AG10803 (cell line): ENCODE data around the gene CLDN3.
"Not testable (repeated sequence)": the region's sequence is repeated elsewhere in the genome, so short reads cannot be mapped to it uniquely, and the experiment has no call there.

Experiments used
- DNase-seq: peaks from one replicate; pipeline ENCODE4 v3.0.0; 2010; ENCODE audit warnings: low read depth
- H3K4me3 ChIP-seq: 2 replicates; pipeline ENCODE4 v1.5.1; 2011; ENCODE audit warnings: mild to moderate bottlenecking, low read length, control low read depth
- TF ChIP-seq, protein P1 (sequence below): conservative IDR thresholded peaks from 2 replicates; pipeline ENCODE4 v1.5.1; 2011; ENCODE audit warnings: mild to moderate bottlenecking, low read length, control low read depth, inconsistent platforms

The CLDN3 gene

DNA sequence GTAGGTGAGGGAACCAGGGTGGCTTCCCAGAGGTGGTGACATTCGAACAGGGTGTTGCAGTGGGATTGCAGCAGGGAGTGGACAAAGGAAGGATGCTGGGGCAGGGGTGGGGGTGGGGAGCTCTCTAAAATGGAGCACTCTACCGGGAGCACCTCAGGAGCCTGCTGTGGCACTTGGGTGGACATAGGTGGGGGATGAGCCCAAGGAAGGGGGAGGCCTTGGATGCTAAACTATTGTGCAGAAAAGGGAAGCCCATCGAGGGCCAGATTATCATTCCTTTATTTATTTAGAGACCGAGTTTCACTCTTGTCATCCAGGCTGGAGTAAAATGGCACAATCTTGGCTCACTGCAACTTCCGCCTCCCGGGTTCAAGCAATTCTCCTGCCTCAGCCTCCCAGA is 47.3 kb downstream of the CLDN3 start:
- no peak for DNase-seq
- TF ChIP-seq, protein P1, sequence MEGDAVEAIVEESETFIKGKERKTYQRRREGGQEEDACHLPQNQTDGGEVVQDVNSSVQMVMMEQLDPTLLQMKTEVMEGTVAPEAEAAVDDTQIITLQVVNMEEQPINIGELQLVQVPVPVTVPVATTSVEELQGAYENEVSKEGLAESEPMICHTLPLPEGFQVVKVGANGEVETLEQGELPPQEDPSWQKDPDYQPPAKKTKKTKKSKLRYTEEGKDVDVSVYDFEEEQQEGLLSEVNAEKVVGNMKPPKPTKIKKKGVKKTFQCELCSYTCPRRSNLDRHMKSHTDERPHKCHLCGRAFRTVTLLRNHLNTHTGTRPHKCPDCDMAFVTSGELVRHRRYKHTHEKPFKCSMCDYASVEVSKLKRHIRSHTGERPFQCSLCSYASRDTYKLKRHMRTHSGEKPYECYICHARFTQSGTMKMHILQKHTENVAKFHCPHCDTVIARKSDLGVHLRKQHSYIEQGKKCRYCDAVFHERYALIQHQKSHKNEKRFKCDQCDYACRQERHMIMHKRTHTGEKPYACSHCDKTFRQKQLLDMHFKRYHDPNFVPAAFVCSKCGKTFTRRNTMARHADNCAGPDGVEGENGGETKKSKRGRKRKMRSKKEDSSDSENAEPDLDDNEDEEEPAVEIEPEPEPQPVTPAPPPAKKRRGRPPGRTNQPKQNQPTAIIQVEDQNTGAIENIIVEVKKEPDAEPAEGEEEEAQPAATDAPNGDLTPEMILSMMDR = no peak
- H3K4me3 ChIP-seq = no peak overlapping the region

DNA sequence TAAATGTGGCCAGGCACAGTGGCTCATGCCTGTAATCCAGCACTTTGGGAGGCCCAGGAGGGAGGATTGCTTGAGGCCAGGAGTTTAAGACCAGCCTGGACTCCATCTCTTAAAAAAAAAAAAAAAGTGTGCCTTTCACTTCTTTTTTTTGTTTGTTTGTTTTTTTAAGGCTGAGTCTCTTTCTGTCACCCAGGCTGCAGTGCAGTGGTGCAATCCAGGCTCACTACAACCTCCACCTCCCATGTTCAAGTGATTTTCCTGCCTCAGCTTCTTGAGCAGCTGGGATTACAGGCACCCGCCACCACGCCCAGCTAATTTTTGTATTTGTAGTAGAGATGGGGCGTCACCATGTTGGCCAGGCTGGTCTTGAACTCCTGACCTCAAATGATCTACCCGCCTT is 47.9 kb downstream of the CLDN3 start:
- not testable (repeated sequence) for DNase-seq

DNA sequence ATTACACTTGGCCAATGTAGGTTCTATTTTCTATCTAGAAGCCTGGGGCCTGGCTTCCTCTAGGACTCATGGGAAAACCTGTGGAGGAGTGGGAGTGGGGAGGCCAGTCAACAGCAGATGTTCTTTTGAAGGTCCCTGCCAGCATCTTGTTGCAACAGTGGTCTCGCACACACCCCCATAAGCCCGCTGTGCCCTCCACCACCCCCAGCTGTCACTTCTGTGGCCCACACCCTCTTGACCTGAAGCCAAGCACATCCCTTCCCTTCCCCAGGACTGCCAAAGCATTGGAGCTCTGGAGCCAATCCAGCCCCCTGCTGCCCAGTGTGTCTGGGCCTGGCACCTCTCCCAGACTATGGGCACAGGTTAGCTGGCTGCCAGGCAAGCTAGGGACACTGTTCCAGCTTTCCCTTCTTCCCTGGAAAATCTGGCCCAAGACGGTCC is 48.7 kb downstream of the CLDN3 start:
- DNase-seq = no peak
- no peak overlapping the region for H3K4me3 ChIP-seq
- TF ChIP-seq, protein P1 = no peak

More for the DNA sequence above, 47.9 kb downstream of the CLDN3 start:
- H3K4me3 ChIP-seq = not testable (repeated sequence)

DNA sequence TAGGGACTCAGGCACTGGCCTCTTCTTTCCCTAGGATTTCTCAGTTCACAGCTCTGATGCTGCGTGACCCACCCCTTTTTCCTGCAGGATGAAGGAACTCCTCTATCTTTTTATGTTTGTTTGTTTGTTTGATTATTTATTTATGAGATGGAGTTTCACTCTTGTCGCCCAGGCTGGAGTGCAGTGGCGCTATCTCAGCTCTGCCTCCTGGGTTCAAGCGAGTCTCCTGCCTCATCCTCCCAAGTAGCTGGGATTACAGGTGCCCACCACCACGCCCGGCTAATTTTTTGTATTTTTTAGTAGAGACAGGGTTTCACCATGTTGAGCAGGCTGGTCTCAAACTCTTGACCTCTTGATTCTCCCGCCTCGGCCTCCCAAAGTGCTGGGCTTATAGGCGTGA is 49.6 kb downstream of the CLDN3 start:
- not testable (repeated sequence) for DNase-seq, H3K4me3 ChIP-seq

DNA sequence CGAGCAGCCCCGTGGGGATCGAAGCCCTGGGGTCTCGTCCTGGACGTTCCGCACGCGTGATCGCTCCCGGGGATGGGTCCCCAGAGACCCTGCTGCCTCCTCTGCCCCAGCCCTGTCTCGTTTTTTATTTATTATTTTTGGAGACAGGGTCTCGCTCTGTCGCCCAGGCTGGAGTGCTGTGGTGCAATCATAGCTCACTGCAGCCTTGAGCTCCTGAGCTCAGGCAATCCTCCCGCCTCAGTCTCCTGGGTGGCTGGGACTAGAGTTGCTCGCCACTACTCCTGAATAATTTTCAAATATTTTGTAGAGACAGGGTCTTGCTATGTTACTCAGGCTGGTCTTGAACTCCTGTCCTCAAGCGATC is 50.3 kb downstream of the CLDN3 start:
- peak overlapping the region; percentile 66 for H3K4me3 ChIP-seq
- TF ChIP-seq, protein P1 = no peak
- DNase-seq = no peak
